Measurements from ENCODE around the gene LMTK2.
A peak's percentile ranks its signal among the peaks of the same experiment; 100 is the strongest.

The LMTK2 gene

GRCh38 chr7:98075801-98076200 lies 30.9 kb upstream of the LMTK2 start:
- H3K27ac ChIP-seq = no peak overlapping the region
- TF ChIP-seq CTCF (conservative IDR thresholded peaks at IDR 0.05) = no peak

GRCh38 chr7:98077762-98078161 lies 28.9 kb upstream of the LMTK2 start:
- no peak for TF ChIP-seq CTCF (conservative IDR thresholded peaks at IDR 0.05)
- peak overlapping the region; percentile 58 for H3K27ac ChIP-seq

- peak overlapping the region; percentile 58 for H3K27ac ChIP-seq
- no peak for TF ChIP-seq CTCF (conservative IDR thresholded peaks at IDR 0.05)
Observed at GRCh38 chr7:98078197-98078870, 28.3 kb upstream of the LMTK2 start.

- H3K27ac ChIP-seq = no peak overlapping the region
- TF ChIP-seq CTCF (conservative IDR thresholded peaks at IDR 0.05) = no peak
Observed at GRCh38 chr7:98079891-98080648, 26.6 kb upstream of the LMTK2 start.

GRCh38 chr7:98081319-98081718 lies 25.3 kb upstream of the LMTK2 start:
- no peak overlapping the region for H3K27ac ChIP-seq
- TF ChIP-seq CTCF (conservative IDR thresholded peaks at IDR 0.05) = no peak

- no peak for TF ChIP-seq CTCF (conservative IDR thresholded peaks at IDR 0.05)
- H3K27ac ChIP-seq = no peak overlapping the region
Observed at GRCh38 chr7:98084631-98085030, 22.0 kb upstream of the LMTK2 start.

GRCh38 chr7:98085674-98086073 lies 21.0 kb upstream of the LMTK2 start:
- H3K27ac ChIP-seq = peak overlapping the region; percentile 73
- TF ChIP-seq CTCF (conservative IDR thresholded peaks at IDR 0.05) = no peak
